Stimulated activated memory B cell treated with anti-CD40 and anti-IgM and Interleukin-4, amounts not matched to agents 10 μg/mL and 1 μg/mL and 100 μg/mL, for 72 hours (primary cell): ENCODE results near the gene JMJD1C.
A peak's percentile ranks its signal among the peaks of the same experiment; 100 is the strongest.

Experiments
- ATAC-seq: fragments of 150-1000 bp; cut with Tn5 transposase; 2 replicates; pipeline ENCODE4 v1.10.0; 2021
- H3K27ac Mint-ChIP-seq: one replicate; pipeline ENCODE4 v1.8.0; 2022; ENCODE audit warnings: mild to moderate bottlenecking, mixed read lengths
- H3K27me3 Mint-ChIP-seq: one replicate; pipeline ENCODE4 v1.8.0; 2022; ENCODE audit warnings: mixed read lengths
- H3K36me3 Mint-ChIP-seq: one replicate; pipeline ENCODE4 v1.8.0; 2022; ENCODE audit warnings: mixed read lengths
- H3K4me1 Mint-ChIP-seq: one replicate; pipeline ENCODE4 v1.8.0; 2022; ENCODE audit warnings: mixed read lengths
- H3K4me3 Mint-ChIP-seq: one replicate; pipeline ENCODE4 v1.8.0; 2022; ENCODE audit warnings: mild to moderate bottlenecking, moderate library complexity, mixed read lengths
- H3K9me3 Mint-ChIP-seq: one replicate; pipeline ENCODE4 v1.8.0; 2022; ENCODE audit warnings: mixed read lengths

Gene JMJD1C

DNA sequence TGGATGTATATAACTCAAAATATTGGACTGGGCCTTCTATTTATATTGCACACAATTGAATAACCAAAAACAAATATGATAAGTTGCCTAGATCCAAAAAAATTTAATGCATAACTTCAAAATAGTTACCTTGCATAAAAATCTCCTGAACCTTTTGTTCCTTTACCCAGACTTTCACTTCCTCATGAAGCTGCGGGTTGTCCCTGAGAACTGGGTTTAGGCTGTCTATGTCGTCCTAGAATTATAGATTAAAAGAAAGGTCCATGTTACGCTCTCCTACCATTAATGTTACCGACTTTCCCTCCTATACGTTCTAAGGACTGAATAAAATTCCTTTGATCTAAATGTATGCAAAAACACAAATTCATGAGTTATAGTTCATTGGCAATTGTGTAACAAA, 246.0 kb downstream of the JMJD1C start:
- Mint-ChIP-seq H3K36me3 (peaks cover 8% of the 10 kb centered on the region), H3K9me3 (no peaks in the 10 kb centered on the region), H3K4me3 (peak overlapping the region; percentile 12), H3K4me1 (peaks cover 57% of the 10 kb centered on the region), H3K27me3 (no peaks in the 10 kb centered on the region), H3K27ac (peak overlapping the region; percentile 62)
- ATAC-seq, result no peak

DNA sequence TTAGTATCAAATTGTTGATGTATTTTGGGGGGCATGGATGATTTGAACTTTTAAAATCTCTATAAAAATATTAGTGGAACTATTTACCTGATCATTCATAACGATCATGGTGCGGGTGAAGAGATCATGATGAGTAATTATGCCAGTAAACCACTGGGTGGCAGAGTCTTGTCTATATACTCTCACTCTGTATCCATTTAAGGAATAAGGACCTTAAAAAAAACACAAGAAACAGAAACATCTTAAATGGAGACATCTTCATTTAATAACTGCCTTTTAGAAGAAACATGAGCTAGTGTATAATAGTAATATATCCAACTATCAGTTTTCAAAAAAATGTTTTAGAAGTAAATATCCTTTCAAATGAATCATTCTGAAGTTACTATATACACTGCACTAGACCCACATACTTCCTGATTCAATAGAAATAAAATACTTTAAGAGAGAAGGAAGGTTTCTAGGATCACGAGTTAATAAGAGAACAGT, 248.6 kb downstream of the JMJD1C start:
- peak overlapping the region; percentile 25 for H3K27ac Mint-ChIP-seq
- ATAC-seq, result peak; percentile 80
- peaks cover 16% of the 10 kb centered on the region for H3K36me3 Mint-ChIP-seq
- no peaks in the 10 kb centered on the region for H3K27me3 Mint-ChIP-seq
- H3K4me1 Mint-ChIP-seq, result peaks cover 60% of the 10 kb centered on the region
- H3K9me3 Mint-ChIP-seq, result no peaks in the 10 kb centered on the region
- no peak overlapping the region for H3K4me3 Mint-ChIP-seq

DNA sequence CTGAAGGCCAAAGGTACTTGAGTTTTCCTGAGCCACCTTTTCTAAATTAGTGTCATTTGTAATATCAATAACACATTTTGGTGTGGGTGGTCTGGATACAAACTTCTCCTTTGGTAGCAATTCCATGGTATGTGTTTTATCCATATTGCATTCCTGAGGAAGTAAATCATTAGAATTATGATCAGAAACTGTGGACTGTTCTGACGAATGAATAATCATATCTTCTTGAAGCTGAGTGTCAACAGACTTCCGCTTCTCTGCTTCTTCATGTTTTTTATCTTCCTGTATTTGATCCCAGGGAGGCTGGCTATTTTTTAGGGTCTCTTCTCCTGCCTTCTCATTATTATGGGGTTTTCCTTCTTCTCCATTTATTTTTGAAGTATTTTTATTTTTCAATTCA, 251.2 kb downstream of the JMJD1C start:
- Mint-ChIP-seq H3K9me3 (peaks cover 3% of the 10 kb centered on the region), H3K4me3 (no peak overlapping the region), H3K4me1 (peaks cover 49% of the 10 kb centered on the region), H3K36me3 (peaks cover 30% of the 10 kb centered on the region), H3K27ac (peak overlapping the region; percentile 65), H3K27me3 (no peaks in the 10 kb centered on the region)
- no peak for ATAC-seq

DNA sequence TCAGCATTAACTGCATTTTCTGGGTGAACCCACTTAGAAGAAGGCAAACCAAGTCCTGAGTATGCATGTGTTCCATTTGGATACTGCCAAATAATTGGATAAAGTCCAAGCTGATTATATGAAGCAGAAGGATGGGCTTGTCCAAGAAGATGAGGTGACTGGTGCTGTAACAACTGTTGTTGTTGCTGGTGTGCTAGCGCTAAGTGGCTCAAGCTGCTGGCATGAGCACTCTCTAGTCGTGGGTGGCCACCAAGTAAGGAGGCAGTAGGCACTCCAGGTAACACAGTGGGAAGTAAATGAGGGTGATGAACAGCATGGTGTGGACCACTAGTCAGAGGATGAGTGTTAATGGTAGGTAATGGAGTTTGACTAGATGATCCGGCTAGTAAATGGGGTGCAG, 252.3 kb downstream of the JMJD1C start:
- Mint-ChIP-seq H3K36me3 (peaks cover 32% of the 10 kb centered on the region), H3K4me3 (no peak overlapping the region), H3K27me3 (no peaks in the 10 kb centered on the region), H3K4me1 (peaks cover 47% of the 10 kb centered on the region), H3K27ac (peak overlapping the region; percentile 65), H3K9me3 (peaks cover 3% of the 10 kb centered on the region)
- no peak for ATAC-seq

DNA sequence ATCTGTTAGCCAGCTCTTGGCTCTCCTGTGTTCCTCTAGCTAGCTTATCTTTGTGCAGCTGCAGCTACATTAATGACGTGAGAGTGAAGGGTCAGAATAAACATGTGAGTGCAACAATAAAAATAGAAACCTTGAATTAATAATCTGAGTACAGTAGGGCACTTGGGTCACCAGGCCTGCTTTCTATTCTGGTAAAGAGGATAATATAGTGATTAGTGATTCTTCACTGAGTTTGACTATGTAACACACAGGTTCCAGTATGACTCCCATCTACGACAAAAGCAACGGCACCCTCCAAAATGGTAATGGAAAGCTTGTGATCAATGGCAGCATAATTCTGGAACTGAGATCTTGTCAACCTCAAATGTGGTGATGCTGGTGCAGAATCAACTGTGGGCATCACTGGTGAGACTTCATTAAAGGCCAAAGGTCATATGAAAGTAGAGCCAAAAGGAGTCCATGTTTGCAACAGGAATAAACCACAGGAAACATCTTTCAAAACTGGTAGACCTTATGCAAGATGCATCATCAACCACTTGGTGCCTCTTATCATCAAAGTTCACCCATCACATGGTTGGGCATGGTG, 255.1 kb downstream of the JMJD1C start:
- H3K9me3 Mint-ChIP-seq, result peaks cover 3% of the 10 kb centered on the region
- no peak for ATAC-seq
- peak overlapping the region; percentile 57 for H3K27ac Mint-ChIP-seq
- H3K4me1 Mint-ChIP-seq, result peaks cover 64% of the 10 kb centered on the region
- no peaks in the 10 kb centered on the region for H3K27me3 Mint-ChIP-seq
- no peak overlapping the region for H3K4me3 Mint-ChIP-seq
- peaks cover 56% of the 10 kb centered on the region for H3K36me3 Mint-ChIP-seq

DNA sequence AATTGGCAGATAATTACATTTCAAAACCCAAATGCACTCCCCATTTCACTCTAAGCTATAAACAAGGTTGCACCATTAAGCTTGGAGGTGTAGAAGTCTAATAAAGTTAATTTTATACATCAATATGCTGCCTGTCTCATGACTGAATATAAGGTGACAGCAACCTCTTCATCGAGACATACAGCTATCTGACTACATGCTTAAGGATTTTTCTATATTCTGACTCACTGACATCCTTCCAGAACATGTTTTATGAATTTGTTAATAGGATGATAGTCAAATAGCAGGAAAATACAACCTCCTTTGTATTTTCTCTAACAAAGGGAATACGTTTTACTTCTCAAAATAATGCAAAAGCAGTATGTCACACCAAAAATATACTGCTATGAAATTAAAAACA, 256.1 kb downstream of the JMJD1C start:
- no peak for ATAC-seq
- peaks cover 3% of the 10 kb centered on the region for H3K9me3 Mint-ChIP-seq
- no peaks in the 10 kb centered on the region for H3K27me3 Mint-ChIP-seq
- peaks cover 57% of the 10 kb centered on the region for H3K36me3 Mint-ChIP-seq
- H3K4me1 Mint-ChIP-seq, result peaks cover 66% of the 10 kb centered on the region
- H3K4me3 Mint-ChIP-seq, result no peak overlapping the region
- H3K27ac Mint-ChIP-seq, result peak overlapping the region; percentile 57

DNA sequence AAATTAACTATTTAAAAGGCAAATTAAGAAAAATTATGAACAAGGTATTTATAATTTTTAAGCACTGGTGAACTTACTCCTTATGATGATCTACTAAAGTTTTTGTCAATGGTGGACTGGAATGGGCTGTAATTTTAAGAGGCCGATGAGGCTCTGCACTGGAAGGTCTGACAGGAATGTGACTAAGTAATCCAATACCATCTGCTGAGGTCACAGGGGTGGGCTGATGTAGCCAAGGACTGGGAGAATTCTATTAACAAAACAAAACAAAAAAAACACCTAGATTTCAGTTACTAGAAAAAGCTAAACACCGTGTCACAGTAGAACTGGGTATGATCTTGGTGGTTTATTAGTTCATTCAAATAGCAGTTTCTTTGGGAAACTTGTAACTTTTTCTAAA, 256.8 kb downstream of the JMJD1C start:
- Mint-ChIP-seq H3K36me3 (peaks cover 64% of the 10 kb centered on the region), H3K27ac (no peak overlapping the region), H3K4me1 (peaks cover 73% of the 10 kb centered on the region), H3K27me3 (no peaks in the 10 kb centered on the region), H3K9me3 (peaks cover 3% of the 10 kb centered on the region), H3K4me3 (no peak overlapping the region)
- ATAC-seq, result no peak

DNA sequence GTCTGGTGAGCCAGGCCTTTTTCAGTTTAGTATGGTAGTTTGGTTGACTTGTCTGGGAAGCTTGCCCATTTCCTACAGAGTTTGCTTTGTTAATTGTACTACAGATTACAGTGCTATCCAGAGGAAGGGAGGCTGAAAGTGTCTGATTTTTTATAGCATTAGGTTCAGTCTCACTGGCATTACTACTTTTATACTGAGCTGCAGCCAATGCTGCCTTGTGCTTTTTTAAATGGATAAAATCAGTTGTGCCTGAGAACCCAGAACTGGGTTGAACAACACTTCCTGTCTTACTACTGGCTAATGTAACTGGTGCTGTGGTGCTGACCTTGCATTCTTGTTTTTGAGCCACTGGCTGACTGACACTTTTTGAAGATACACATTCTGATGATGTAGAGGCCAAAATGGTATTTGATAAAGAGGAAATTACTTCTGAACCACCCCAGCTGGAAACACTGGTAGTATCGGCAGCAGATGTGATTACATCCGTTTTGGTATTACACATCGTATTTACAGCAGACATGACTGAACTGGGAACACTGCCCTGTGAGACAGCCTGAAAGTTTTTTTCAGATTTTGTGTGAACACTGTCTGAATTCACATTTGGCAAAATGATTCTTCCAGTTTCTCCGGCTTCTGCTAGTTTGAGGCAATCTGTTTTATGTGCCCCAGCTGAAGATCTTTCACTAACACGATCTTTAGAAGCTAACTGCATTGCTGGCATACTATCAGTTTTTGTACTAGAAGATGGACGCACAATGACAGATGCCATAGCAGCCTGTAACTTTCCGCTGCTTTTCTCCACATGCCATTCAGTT, 258.6 kb downstream of the JMJD1C start:
- H3K4me3 Mint-ChIP-seq, result no peak overlapping the region
- H3K27ac Mint-ChIP-seq, result peak overlapping the region; percentile 62
- no peaks in the 10 kb centered on the region for H3K27me3 Mint-ChIP-seq
- peaks cover 56% of the 10 kb centered on the region for H3K36me3 Mint-ChIP-seq
- peaks cover 69% of the 10 kb centered on the region for H3K4me1 Mint-ChIP-seq
- peaks cover 3% of the 10 kb centered on the region for H3K9me3 Mint-ChIP-seq
- peak; percentile 73 for ATAC-seq

DNA sequence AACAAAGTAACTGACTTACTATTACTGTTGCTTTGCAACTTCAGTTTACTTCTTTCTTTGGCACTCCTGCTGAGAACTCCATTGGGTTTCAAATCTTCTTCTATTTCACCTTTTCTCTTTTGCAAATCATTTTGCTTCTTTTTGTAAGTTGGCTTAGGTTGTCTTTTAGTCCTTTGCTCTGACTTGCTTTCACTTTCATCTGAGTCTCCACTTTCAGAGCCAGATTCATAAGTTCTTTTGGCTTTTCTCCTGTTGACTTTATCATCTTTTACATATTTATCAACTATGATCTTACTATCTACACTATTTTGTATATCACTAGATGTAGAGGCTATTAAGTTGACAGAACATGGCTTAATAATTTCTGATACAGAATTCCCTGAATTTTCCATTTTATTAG, 259.2 kb downstream of the JMJD1C start:
- no peak for ATAC-seq
- H3K27me3 Mint-ChIP-seq, result no peaks in the 10 kb centered on the region
- H3K4me1 Mint-ChIP-seq, result peaks cover 65% of the 10 kb centered on the region
- H3K27ac Mint-ChIP-seq, result peak overlapping the region; percentile 62
- peak overlapping the region; percentile 40 for H3K4me3 Mint-ChIP-seq
- peaks cover 55% of the 10 kb centered on the region for H3K36me3 Mint-ChIP-seq
- no peaks in the 10 kb centered on the region for H3K9me3 Mint-ChIP-seq

DNA sequence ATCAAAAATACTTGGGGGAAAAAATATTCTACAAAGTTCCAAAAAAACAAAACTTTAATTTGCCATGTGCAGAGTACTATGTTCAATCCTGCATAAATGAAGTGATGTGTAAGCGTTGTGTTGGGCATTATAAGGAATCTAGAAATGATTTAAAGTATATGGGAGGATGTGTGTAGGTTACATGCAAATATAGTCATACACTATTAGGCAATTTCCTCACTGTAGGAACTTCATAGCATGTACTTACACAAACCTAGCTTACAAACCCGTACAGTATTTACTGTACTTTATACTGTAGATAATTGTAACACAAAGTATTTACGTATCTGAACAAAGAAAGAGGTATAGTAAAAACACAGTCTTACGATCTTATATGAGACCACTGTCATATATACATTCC, 260.4 kb downstream of the JMJD1C start:
- Mint-ChIP-seq H3K36me3 (peaks cover 50% of the 10 kb centered on the region), H3K27me3 (no peaks in the 10 kb centered on the region), H3K4me3 (peak overlapping the region; percentile 56), H3K9me3 (no peaks in the 10 kb centered on the region), H3K27ac (peak overlapping the region; percentile 62), H3K4me1 (peaks cover 56% of the 10 kb centered on the region)
- no peak for ATAC-seq

DNA sequence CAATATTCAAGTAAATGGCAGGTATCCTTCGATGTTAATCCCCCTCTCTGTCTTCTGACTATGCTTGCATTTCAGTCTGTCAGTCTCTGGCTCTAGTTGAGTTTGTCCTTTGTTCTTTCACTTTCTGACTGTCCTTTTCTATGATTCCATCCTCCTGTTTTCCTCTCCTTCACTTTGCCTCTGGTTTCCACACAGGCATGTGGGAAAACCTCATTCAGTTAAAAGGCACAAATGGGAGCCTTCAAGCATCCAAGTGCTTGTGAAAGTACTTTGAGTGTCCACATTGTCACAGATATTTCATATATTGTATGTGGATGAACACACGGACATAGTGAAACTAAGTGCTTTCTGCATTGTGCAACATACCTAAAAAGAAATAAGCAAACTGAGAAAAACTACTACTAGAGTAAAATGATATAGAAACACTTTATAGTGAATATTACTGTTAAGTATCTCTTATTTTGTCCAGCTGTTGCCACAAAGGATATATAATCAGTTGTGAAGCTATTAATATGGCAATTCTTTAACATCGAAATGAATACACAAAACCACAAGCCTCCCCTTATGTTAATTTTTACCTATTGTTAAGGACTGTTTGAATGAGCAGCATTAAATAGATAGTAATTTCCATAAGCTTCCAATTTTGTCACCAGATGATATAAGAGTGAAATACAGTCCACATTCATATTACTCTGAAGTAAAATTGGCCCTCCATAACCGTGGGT, 260.9 kb downstream of the JMJD1C start:
- no peak for ATAC-seq
- peaks cover 54% of the 10 kb centered on the region for H3K4me1 Mint-ChIP-seq

DNA sequence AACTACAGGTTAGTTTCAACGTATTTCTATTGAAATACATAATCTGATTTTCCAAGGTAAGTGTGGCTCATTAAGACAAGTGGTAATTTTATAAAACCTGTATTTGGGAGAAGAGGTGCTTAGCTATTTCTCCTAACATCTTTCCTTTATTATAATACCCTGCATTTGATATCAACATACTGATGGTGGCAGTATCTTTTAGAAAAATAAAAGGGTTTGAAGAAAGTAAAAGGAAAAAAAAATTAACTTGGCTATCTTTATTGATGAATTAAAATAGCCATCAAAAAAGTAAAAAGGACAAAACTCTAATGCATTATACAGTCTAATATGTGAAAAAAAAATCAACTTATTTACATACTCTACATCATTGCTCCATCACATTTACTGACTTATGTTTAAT, 264.7 kb downstream of the JMJD1C start:
- H3K36me3 Mint-ChIP-seq, result peaks cover 36% of the 10 kb centered on the region
- no peak overlapping the region for H3K27ac Mint-ChIP-seq
- peaks cover 25% of the 10 kb centered on the region for H3K4me1 Mint-ChIP-seq
- no peak overlapping the region for H3K4me3 Mint-ChIP-seq
- H3K27me3 Mint-ChIP-seq, result no peaks in the 10 kb centered on the region
- ATAC-seq, result no peak
- no peaks in the 10 kb centered on the region for H3K9me3 Mint-ChIP-seq

More for the DNA sequence above, 260.9 kb downstream of the JMJD1C start:
- peaks cover 48% of the 10 kb centered on the region for H3K36me3 Mint-ChIP-seq
- no peaks in the 10 kb centered on the region for H3K27me3 Mint-ChIP-seq
- H3K4me3 Mint-ChIP-seq, result peak overlapping the region; percentile 56
- no peaks in the 10 kb centered on the region for H3K9me3 Mint-ChIP-seq
- peak overlapping the region; percentile 62 for H3K27ac Mint-ChIP-seq

DNA sequence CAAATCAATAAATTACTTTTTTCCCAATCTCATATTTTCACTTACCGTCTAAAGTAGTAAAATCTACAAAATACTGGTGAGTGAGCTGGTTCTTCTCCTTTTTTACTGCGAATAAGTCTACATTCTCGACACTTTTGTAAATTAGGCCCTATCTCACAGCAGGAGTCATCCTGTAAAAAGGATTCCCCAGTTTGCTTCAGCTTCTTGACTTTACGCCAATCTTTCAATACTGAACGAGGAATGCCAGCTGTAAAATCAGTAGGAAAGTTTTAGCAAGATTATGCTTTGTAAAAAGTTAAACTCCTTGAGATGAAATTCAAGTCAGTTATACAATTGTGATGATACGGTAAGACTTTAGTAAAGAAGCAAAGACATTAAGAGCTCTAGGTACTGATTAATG, 265.3 kb downstream of the JMJD1C start:
- H3K4me3 Mint-ChIP-seq, result no peak overlapping the region
- no peak overlapping the region for H3K27ac Mint-ChIP-seq
- H3K36me3 Mint-ChIP-seq, result peaks cover 35% of the 10 kb centered on the region
- no peak for ATAC-seq
- H3K4me1 Mint-ChIP-seq, result peaks cover 19% of the 10 kb centered on the region
- no peaks in the 10 kb centered on the region for H3K27me3 Mint-ChIP-seq
- H3K9me3 Mint-ChIP-seq, result no peaks in the 10 kb centered on the region

DNA sequence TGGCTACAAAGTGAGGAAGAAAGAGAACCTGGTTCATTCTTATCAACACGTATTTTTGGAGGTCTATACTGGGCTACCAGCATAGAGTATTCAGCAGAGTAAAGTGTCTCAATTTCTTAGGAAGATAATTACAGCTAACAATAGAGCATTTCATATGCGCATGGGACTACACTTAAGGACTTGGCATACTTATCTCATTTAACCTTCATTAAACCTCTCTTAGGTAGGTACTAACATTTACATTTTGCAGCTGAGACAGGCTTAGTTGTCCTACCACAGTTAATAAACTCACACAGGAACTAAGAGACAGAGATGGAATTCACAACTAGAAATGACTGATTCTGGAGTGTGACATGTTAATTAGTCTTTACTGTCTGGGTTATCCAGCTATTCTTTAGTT, 266.1 kb downstream of the JMJD1C start:
- H3K9me3 Mint-ChIP-seq, result no peaks in the 10 kb centered on the region
- H3K27me3 Mint-ChIP-seq, result no peaks in the 10 kb centered on the region
- H3K4me3 Mint-ChIP-seq, result no peak overlapping the region
- peak overlapping the region; percentile 31 for H3K27ac Mint-ChIP-seq
- no peak for ATAC-seq
- H3K4me1 Mint-ChIP-seq, result peaks cover 12% of the 10 kb centered on the region
- H3K36me3 Mint-ChIP-seq, result peaks cover 30% of the 10 kb centered on the region

DNA sequence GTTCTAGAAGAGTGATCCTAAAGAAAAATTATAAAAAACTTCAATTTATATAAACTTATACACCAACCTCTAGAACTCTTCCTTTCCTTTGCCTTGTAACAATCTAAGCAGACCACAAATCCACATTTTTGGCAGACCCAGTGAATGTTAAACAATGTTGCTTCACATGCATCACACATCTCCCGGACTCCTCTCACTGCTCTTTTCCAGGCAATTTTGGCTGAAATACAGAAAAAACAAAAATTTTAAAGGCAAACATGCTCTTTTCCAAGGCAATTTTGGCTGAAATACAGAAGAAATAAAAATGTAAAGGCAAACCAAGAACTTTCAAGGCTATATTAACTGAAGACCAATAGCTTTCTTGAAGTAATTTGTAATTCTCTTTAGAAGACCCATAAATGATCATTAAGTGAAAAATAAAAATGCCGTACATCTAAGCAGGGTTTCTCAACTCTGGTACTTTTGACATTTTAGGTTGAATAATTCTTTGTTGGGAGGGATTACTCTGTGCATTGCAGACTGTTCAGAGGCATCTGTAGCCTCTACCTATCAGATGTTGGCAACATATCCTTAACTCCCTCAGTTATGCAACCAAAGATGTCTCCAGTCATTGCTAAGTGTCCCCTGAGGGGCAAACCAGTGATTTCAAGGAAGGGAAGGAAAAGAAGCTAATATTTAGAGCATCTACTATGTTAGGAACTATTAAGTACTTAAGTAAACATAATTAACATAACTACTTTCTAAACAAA, 268.3 kb downstream of the JMJD1C start:
- Mint-ChIP-seq H3K9me3 (no peaks in the 10 kb centered on the region), H3K36me3 (peaks cover 41% of the 10 kb centered on the region), H3K4me3 (no peak overlapping the region), H3K27ac (no peak overlapping the region), H3K4me1 (peaks cover 3% of the 10 kb centered on the region), H3K27me3 (no peaks in the 10 kb centered on the region)
- ATAC-seq, result no peak
